Heart left ventricle (tissue), 13 donors: ENCODE results near the gene NOVA2.

Source experiments
- CTCF ChIP-seq, 12 donors: fragments of 200-600 bp; sonication (generic) in 4 of 12; IDR thresholded peaks; one replicate each; pipeline versions ENCODE4 v1.5.0 to v1.8.0; 2018 to 2022; ENCODE audit warnings: antibody characterized with exemption in 12 of 12, mild to moderate bottlenecking in 5 of 12
- POLR2A ChIP-seq, 2 donors: fragments of 450-650 bp; IDR thresholded peaks; one replicate each; pipeline ENCODE4 v1.6.1; 2017; ENCODE audit warnings: antibody characterized with exemption in 2 of 2, mild to moderate bottlenecking in 2 of 2, moderate library complexity in 2 of 2
- donor health status: ischemic (EF 13 %, LVEDD 7.1; RV severe dilation, severe dysfunction).
- donor health status: DM: no; HTN: yes; CAD: no.
- donor health status: DM: no; HTN: no; CAD: no.
- donor health status: ischemic (EF 25% LVEDD 6.9; RV normal size, moderate dysfunction).
- donor health status: ischemic (EF 25% LVEDD 5.7; RV mildly dilated, moderate dysfunction).
- donor health status: ischemic (EF 35%, LVEDD 5.7; RV mildly dilated, moderate dysfunction).
- donor health status: nonischemic (EF 11% LVEDD 7.7; RV severe dilation, severe dysfunction).
- donor health status: DM: yes; HTN: yes; CAD: no.
- donor health status: PGD.
- donor health status: ischemic (EF 29% LVEDD 5.4; RV normal size, mild dysfunction).
- donor health status: nonischemic (EF 23%, LVEDD 6.1; RV moderate dilation, normal function).

GRCh38 chr19:45981350-45981749 is 7.7 kb upstream of the NOVA2 start:
- TF ChIP-seq CTCF (IDR thresholded peaks at IDR 0.05): no peak
- no peak for TF ChIP-seq POLR2A (IDR thresholded peaks at IDR 0.05)
